ENCODE measurements around the gene ATCAY. TPM values are rescaled to one million over a fixed set of nuclear protein-coding genes. Genes with fewer than 3 reads are reported as not detected.

The ATCAY gene
- total and polyA plus RNA-seq, 10 donors: not detected

DNA sequence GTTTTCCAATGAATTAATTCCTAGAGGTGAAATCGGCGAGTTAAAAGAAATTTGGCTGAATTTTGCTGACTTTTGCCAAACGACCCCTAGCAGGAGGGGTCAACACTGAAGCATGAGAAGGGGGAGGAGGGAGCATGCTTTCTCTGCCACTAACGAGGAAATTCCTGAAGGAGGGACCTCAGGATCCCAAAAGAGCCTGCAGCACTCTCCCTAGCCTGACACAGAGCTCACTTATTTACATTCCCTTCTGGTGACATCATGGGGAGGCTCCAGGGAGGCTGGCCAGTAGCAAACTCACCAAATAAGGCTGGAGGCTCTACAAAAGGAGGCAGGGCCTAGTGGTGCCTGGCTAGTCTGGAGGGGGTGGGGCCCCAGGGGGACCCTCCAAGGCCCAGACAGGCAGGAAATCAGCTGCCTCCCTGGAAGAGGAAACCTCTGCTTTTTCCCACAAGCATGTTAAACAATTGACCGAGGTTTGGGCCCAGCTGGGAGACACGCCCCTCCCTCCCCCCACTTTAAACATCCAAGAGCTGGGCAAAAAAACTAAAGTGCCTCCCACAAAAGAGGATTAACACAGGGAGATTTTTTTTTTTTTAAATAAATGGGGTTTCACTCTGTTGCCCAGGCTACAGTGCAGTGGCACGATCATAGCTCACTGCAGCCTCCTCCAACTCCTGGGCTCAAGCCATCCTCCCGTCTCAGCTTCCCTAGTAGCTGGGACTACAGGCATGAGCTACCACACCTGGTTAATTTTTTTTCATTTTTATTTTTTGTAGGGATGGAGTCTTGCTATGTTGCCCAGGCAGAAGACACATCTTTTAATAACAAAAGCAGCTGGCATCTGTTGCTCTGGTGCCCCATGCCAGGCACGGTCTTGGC, 88.3 kb downstream of the ATCAY start:
- Histone ChIP-seq H3K4me1 (peaks cover 23 to 63% (median 48%) of the 10 kb centered on the region in 6 donors), H3K27ac (peak overlapping the region in 7 of 8 donors; percentile 68 to 95 (median 91)), H3K27me3 (replicated peaks in 1 of 7) (no peaks in the 10 kb centered on the region), H3K4me3 (peak overlapping the region in 2 of 8 donors; percentile 83), H3K36me3 (peaks cover 0 to 67% (median 42%) of the 10 kb centered on the region in 6 donors), H3K9me3 (no peaks in the 10 kb centered on the region)
- TF ChIP-seq POLR2A (IDR thresholded peaks at IDR 0.05) (no peak), POLR2AphosphoS5 (IDR thresholded peaks at IDR 0.05) (peak; percentile 27 to 69 (median 62))
- TF ChIP-seq, protein P1, sequence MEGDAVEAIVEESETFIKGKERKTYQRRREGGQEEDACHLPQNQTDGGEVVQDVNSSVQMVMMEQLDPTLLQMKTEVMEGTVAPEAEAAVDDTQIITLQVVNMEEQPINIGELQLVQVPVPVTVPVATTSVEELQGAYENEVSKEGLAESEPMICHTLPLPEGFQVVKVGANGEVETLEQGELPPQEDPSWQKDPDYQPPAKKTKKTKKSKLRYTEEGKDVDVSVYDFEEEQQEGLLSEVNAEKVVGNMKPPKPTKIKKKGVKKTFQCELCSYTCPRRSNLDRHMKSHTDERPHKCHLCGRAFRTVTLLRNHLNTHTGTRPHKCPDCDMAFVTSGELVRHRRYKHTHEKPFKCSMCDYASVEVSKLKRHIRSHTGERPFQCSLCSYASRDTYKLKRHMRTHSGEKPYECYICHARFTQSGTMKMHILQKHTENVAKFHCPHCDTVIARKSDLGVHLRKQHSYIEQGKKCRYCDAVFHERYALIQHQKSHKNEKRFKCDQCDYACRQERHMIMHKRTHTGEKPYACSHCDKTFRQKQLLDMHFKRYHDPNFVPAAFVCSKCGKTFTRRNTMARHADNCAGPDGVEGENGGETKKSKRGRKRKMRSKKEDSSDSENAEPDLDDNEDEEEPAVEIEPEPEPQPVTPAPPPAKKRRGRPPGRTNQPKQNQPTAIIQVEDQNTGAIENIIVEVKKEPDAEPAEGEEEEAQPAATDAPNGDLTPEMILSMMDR (IDR thresholded peaks at IDR 0.05 in 8 of 11, conservative IDR thresholded peaks at IDR 0.05 in 3 of 11): no peak
- WGBS, 5 donors: 42 to 68% (median 60%) methylated on average over 9 of the region's 9 CpGs
- intact Hi-C loops (cut with DNase I; ENCODE audit: low total_unique reads): no loop called here
- no peak for DNase-seq

- intact Hi-C loops (cut with DNase I; ENCODE audit: low total_unique reads): no loop called here
- TF ChIP-seq POLR2AphosphoS5 (IDR thresholded peaks at IDR 0.05): no peak
- TF ChIP-seq, protein P1 (IDR thresholded peaks at IDR 0.05 in 8 of 11, conservative IDR thresholded peaks at IDR 0.05 in 3 of 11): no peak
- no peak for TF ChIP-seq POLR2A (IDR thresholded peaks at IDR 0.05)
- peak overlapping the region in 7 of 8 donors; percentile 64 to 95 (median 91) for H3K27ac ChIP-seq
- peaks cover 23 to 63% (median 47%) of the 10 kb centered on the region in 6 donors for H3K4me1 ChIP-seq
- no peaks in the 10 kb centered on the region for H3K27me3 ChIP-seq (replicated peaks in 1 of 7)
- peaks cover 0 to 58% (median 34%) of the 10 kb centered on the region in 6 donors for H3K36me3 ChIP-seq
- H3K4me3 ChIP-seq: peak overlapping the region; percentile 69 to 91 (median 78)
- 48 to 66% (median 51%) methylated on average over 21 to 23 of the region's 23 CpGs for WGBS, 5 donors
- no peak for DNase-seq
- no peaks in the 10 kb centered on the region for H3K9me3 ChIP-seq
Observed at GRCh38 chr19:3969435-3970312, 89.2 kb downstream of the ATCAY start.

- Histone ChIP-seq H3K27me3 (replicated peaks in 1 of 7) (no peaks in the 10 kb centered on the region), H3K4me3 (peak overlapping the region; percentile 69 to 91 (median 78)), H3K36me3 (peaks cover 0 to 57% (median 33%) of the 10 kb centered on the region in 6 donors), H3K9me3 (no peaks in the 10 kb centered on the region), H3K4me1 (peaks cover 23 to 63% (median 46%) of the 10 kb centered on the region in 6 donors), H3K27ac (peak overlapping the region; percentile 82 to 95 (median 91))
- no peak for DNase-seq
- intact Hi-C loops (cut with DNase I; ENCODE audit: low total_unique reads): no loop called here
- 0 to 2% (median 2%) methylated on average over 21 to 22 of the region's 22 CpGs for WGBS, 5 donors
- TF ChIP-seq POLR2A (IDR thresholded peaks at IDR 0.05): no peak
- TF ChIP-seq, protein P1 (IDR thresholded peaks at IDR 0.05 in 8 of 11, conservative IDR thresholded peaks at IDR 0.05 in 3 of 11): no peak
- TF ChIP-seq POLR2AphosphoS5 (IDR thresholded peaks at IDR 0.05): no peak
Observed at GRCh38 chr19:3970313-3970807, 89.9 kb downstream of the ATCAY start.
